Aorta (tissue), 5 donors: ENCODE results near the gene TIMM23. TPM values are rescaled to one million over a fixed set of nuclear protein-coding genes. Genes with fewer than 3 reads are reported as not detected.
"Not testable (repeated sequence)": the region's sequence is repeated elsewhere in the genome, so short reads cannot be mapped to it uniquely, and the experiment has no call there.

Source experiments
- ATAC-seq: fragments of 200-7000 bp; cut with Tn5 transposase; one replicate; pipeline ENCODE4 v1.9.1; 2022; ENCODE audit warnings: moderate library complexity; ENCODE audit not compliant: low FRiP score
- DNase-seq, 2 donors: peaks; one replicate each; pipeline ENCODE4 v3.0.0-alpha.2; 2020
- H3K27ac ChIP-seq, 2 donors: one replicate each; pipeline ENCODE4 v1.5.1; 2013; ENCODE audit warnings: low read length in 2 of 2, mild to moderate bottlenecking in 2 of 2, moderate library complexity in 2 of 2, control low read depth in 1 of 2, inconsistent platforms in 1 of 2, low read depth in 1 of 2
- H3K27me3 ChIP-seq, 2 donors: one replicate each; pipeline ENCODE4 v1.6.1; 2013; ENCODE audit warnings: control low read depth in 1 of 2, low read length in 1 of 2, mild to moderate bottlenecking in 1 of 2, moderate library complexity in 1 of 2; ENCODE audit not compliant: insufficient read depth in 2 of 2, control insufficient read depth in 1 of 2
- H3K36me3 ChIP-seq, 2 donors: one replicate each; pipeline ENCODE4 v1.6.1; 2013; ENCODE audit warnings: control low read depth in 1 of 2, low read length in 1 of 2, mild to moderate bottlenecking in 1 of 2; ENCODE audit not compliant: insufficient read depth in 2 of 2, control insufficient read depth in 1 of 2
- H3K4me1 ChIP-seq, 2 donors: one replicate each; pipeline ENCODE4 v1.6.1; 2013; ENCODE audit warnings: low read length in 2 of 2, control low read depth in 1 of 2, mild to moderate bottlenecking in 1 of 2, moderate library complexity in 1 of 2; ENCODE audit not compliant: insufficient read depth in 2 of 2, control insufficient read depth in 1 of 2
- H3K4me3 ChIP-seq, 2 donors: one replicate each; pipeline ENCODE4 v1.5.1; 2013; ENCODE audit warnings: low read length in 2 of 2, control low read depth in 1 of 2, mild to moderate bottlenecking in 1 of 2
- H3K9me3 ChIP-seq: one replicate; pipeline ENCODE4 v1.6.1; 2013; ENCODE audit warnings: mild to moderate bottlenecking, low read length; ENCODE audit not compliant: control insufficient read depth
- WGBS, 2 donors: extraction: QIAGEN DNeasy Blood & Tissue Kit; methylation state at CpG; one replicate each; pipeline ENCODE4 v1.1.7; 2013; 5-methylcytosine and 5-hydroxymethylcytosine counted together
- intact Hi-C, 2 donors: fragments of 100-400 bp; cut with DNase I; formaldehyde crosslinking; loops; one replicate each; pipeline versions ENCODE4 v1.14.2 to v1.15.0; 2022
- long read RNA-seq, 2 donors: library from polyadenylated mRNA; unstranded; transcript quantifications; one replicate each; pipeline ENCODE4 v2.0.0, GENCODE V29; 2020 to 2021
- polyA plus RNA-seq, 2 donors: library from polyadenylated mRNA; stranded (reverse); fragments of 200-250 nt; gene quantifications; one replicate each; pipeline ENCODE4 v1.2.3, GENCODE V29; 2013
- total RNA-seq, 2 donors: library from RNA; stranded (reverse); fragmentation: NEBNext Ultra II Directional; extraction: Animal tissue kit (Norgen Biotek cat#: 25700); gene quantifications; one replicate each; pipeline ENCODE4 v1.2.1, GENCODE V29; 2021
- donor health status: healthy with polysubstance abuse.
- donor health status: Bipolar disorder and iron deficiency.
- donor health status: DM: no; HTN: no; CAD: no.
- donor health status: DM: no; HTN: no; CAD: no.
- donor health status: DM: yes; HTN: yes; CAD: no.

TIMM23 gene
- total RNA-seq = 10 to 100 TPM; 32.2 to 32.8 TPM
- polyA plus RNA-seq = 10 to 100 TPM; 39.4 to 42.7 TPM
- long read RNA-seq, donor 1, transcript TIMM23-201 (7 exons, 1,222 nt) = major isoform, 73 of 82 reads
- long read RNA-seq, donor 1, partial matches to known transcripts = 2 of 82 reads
- long read RNA-seq, donor 1, other reads (novel, unspliced or antisense) = 7 of 82 reads
- long read RNA-seq, donor 2, transcript TIMM23-201 (7 exons, 1,222 nt) = major isoform, 15 of 20 reads
- long read RNA-seq, donor 2, partial matches to known transcripts = 0 of 20 reads
- long read RNA-seq, donor 2, other reads (novel, unspliced or antisense) = 5 of 20 reads

- peak; percentile 89 to 95 for DNase-seq
- ATAC-seq = peak; percentile 97
- not testable (repeated sequence) for H3K9me3 ChIP-seq, H3K27me3 ChIP-seq, H3K4me1 ChIP-seq, H3K36me3 ChIP-seq
- H3K27ac ChIP-seq = peak within 1 kb of the TSS in 1 of 2 donors; percentile 25
- H3K4me3 ChIP-seq = peak within 1 kb of the TSS; percentile 70 to 91
- intact Hi-C loops = loop anchor here in 1 of 2 donors (10.0 kb wide), 1 partner anchor 53 kb away; no protein-coding TSS in a partner anchor
- 0% methylated on average over 56 to 60 of the region's 60 CpGs for WGBS, 2 donors
Observed at GRCh38 chr10:45972106-45972812, at the start of gene TIMM23. Gene TIMM23 (plus strand): TSS chr10:45972489. CDS start chr10:45972625, 136 bp downstream.

- H3K36me3 ChIP-seq, H3K27ac ChIP-seq, H3K9me3 ChIP-seq, ATAC-seq, intact Hi-C loops, H3K4me1 ChIP-seq, H3K4me3 ChIP-seq, DNase-seq, H3K27me3 ChIP-seq: not testable (repeated sequence)
- WGBS, 2 donors = 97 to 99% methylated on average over 1 of the region's 1 CpG
Observed at GRCh38 chr10:45926790-45927189, 45.5 kb upstream of the TIMM23 start.

GRCh38 chr10:45931305-45931704 lies 41.0 kb upstream of the TIMM23 start:
- H3K27me3 ChIP-seq, H3K36me3 ChIP-seq, DNase-seq, H3K4me1 ChIP-seq, ATAC-seq, H3K4me3 ChIP-seq, H3K9me3 ChIP-seq, H3K27ac ChIP-seq, intact Hi-C loops: not testable (repeated sequence)
- 81 to 83% methylated on average over 3 of the region's 4 CpGs for WGBS, 2 donors

GRCh38 chr10:45934788-45935187 lies 37.5 kb upstream of the TIMM23 start:
- H3K4me1 ChIP-seq, H3K27me3 ChIP-seq, DNase-seq, H3K9me3 ChIP-seq, H3K36me3 ChIP-seq, ATAC-seq, H3K27ac ChIP-seq, intact Hi-C loops, H3K4me3 ChIP-seq: not testable (repeated sequence)
- 86 to 88% methylated on average over 3 of the region's 3 CpGs for WGBS, 2 donors

GRCh38 chr10:45939176-45939697 lies 33.1 kb upstream of the TIMM23 start:
- 30 to 36% methylated on average over 2 of the region's 2 CpGs for WGBS, 2 donors

GRCh38 chr10:45941196-45941595 lies 31.1 kb upstream of the TIMM23 start:
- H3K4me1 ChIP-seq, intact Hi-C loops, DNase-seq, H3K27me3 ChIP-seq, H3K4me3 ChIP-seq, H3K27ac ChIP-seq, ATAC-seq, H3K36me3 ChIP-seq, H3K9me3 ChIP-seq: not testable (repeated sequence)
- no CpG with 5 or more reads among the region's 1 CpG for WGBS, 2 donors

More at GRCh38 chr10:45939176-45939697, 33.1 kb upstream of the TIMM23 start:
- ATAC-seq, DNase-seq, H3K9me3 ChIP-seq, H3K36me3 ChIP-seq, H3K27me3 ChIP-seq, H3K4me1 ChIP-seq, intact Hi-C loops, H3K4me3 ChIP-seq, H3K27ac ChIP-seq: not testable (repeated sequence)

- 79 to 84% methylated on average over 4 of the region's 4 CpGs for WGBS, 2 donors
- H3K4me3 ChIP-seq, intact Hi-C loops, H3K27me3 ChIP-seq, ATAC-seq, H3K27ac ChIP-seq, H3K36me3 ChIP-seq, H3K9me3 ChIP-seq, DNase-seq, H3K4me1 ChIP-seq: not testable (repeated sequence)
Observed at GRCh38 chr10:45945476-45945875, 26.8 kb upstream of the TIMM23 start.

- H3K36me3 ChIP-seq, H3K4me1 ChIP-seq, ATAC-seq, DNase-seq, H3K9me3 ChIP-seq, intact Hi-C loops, H3K4me3 ChIP-seq, H3K27me3 ChIP-seq, H3K27ac ChIP-seq: not testable (repeated sequence)
- whole genome bisulfite sequencing, 2 donors = 62 to 67% methylated on average over 1 of the region's 1 CpG
Observed at GRCh38 chr10:45947363-45947762, 24.9 kb upstream of the TIMM23 start.
